Coronary artery (tissue), 2 donors: ENCODE data around the gene INPP5F.
"Not testable (repeated sequence)": the region's sequence is repeated elsewhere in the genome, so short reads cannot be mapped to it uniquely, and the experiment has no call there.

ENCODE experiments used
- DNase-seq: peaks from one replicate; pipeline ENCODE4 v3.0.0-alpha.2; 2017; ENCODE audit warnings: low spot score
- H3K27ac ChIP-seq, 2 donors: fragments of 200-600 bp; sonication (generic); one replicate each; pipeline ENCODE4 v1.5.1; 2016 to 2019
- H3K4me3 ChIP-seq: fragments of 200-600 bp; sonication (generic); 2 replicates; pipeline ENCODE4 v1.5.1; 2016; ENCODE audit warnings: mild to moderate bottlenecking, moderate library complexity
- CTCF ChIP-seq: fragments of 200-600 bp; sonication (generic); IDR thresholded peaks from one replicate; pipeline ENCODE4 v1.5.1; 2019; ENCODE audit warnings: antibody characterized with exemption

The INPP5F gene

GRCh38 chr10:119867317-119867716 lies 141.5 kb downstream of the INPP5F start:
- no peak for TF ChIP-seq CTCF
- Histone ChIP-seq H3K27ac (no peak overlapping the region), H3K4me3 (no peak overlapping the region)
- no peak for DNase-seq

- H3K27ac ChIP-seq, H3K4me3 ChIP-seq, DNase-seq: not testable (repeated sequence)
Measured at GRCh38 chr10:119869398-119869797, 143.5 kb downstream of the INPP5F start.

- no peak for DNase-seq
- no peak for TF ChIP-seq CTCF
- peak overlapping the region; percentile 77 to 91 for H3K27ac ChIP-seq
- H3K4me3 ChIP-seq: peak overlapping the region; percentile 98
Measured at GRCh38 chr10:119871881-119872609, 146.2 kb downstream of the INPP5F start.

- TF ChIP-seq CTCF: no peak
- H3K4me3 ChIP-seq: peak within 1 kb of the TSS; percentile 98
- H3K27ac ChIP-seq: peak within 1 kb of the TSS; percentile 77 to 91
- DNase-seq: no peak
Measured at GRCh38 chr10:119872610-119872859, 146.7 kb downstream of the INPP5F start, which contains the start of gene MCMBP. Gene MCMBP (minus strand): TSS chr10:119872843. CDS start chr10:119872584, 259 bp downstream.

- peak; percentile 89 for DNase-seq
- no peak for TF ChIP-seq CTCF
- Histone ChIP-seq H3K27ac (peak overlapping the region; percentile 77 to 91), H3K4me3 (peak overlapping the region; percentile 98)
Measured at GRCh38 chr10:119872860-119873681, 147.2 kb downstream of the INPP5F start.

- no peak for DNase-seq
- Histone ChIP-seq H3K27ac (no peak overlapping the region), H3K4me3 (no peak overlapping the region)
- TF ChIP-seq CTCF: no peak
Measured at GRCh38 chr10:119878524-119878923, 152.7 kb downstream of the INPP5F start.
